Activated T-helper 1 cell treated with Interleukin-2 at 50 U/mL for 16 hours (primary cell): ENCODE measurements around the gene TIGD2.

Experiments used
- DNase-seq: peaks from one replicate; pipeline ENCODE4 v3.0.0-alpha.2; 2020; ENCODE audit warnings: low read depth

The TIGD2 gene

DNA sequence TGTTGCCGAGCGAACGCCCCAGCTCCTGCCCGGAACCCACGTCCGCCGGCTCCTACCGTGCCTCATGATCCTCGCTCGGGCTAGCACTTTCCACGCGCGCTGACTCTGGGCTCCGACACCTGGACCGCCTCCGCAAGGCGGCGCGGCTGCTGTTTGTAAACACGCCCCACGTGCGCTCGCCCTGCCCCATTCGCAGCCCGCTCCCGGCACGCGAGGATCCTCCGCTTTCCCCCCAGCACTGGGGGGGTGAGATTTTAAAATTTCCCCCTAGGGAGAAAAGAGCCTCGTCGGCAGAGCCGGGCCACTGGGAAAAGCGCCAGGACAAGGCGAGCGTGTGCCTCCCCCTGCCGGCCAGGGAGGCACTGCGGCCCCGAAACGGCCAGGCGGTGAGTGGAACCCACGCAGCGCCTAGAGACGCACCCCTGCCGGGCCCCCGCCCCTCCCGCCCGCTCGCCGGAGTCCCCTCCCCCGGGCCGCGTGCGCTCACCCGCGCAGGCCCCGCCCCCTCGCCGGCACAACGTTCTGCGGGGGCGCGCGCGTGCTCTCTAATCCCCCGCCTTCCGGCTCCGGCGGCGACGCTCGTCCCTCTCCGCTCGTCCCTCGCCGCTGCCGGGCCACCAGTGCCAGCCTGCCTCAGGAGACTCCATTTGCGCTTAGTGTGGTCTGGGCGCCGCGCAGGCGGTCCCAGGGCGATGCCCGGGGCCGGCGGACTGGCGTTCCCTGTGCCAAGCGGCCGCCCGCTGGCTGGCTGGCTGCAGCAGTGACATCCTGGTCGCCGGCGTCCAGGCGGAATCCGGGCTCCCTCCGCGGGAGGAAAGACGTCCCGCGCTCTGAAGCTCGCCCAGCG, at the start of gene TIGD2:
TSS of gene TIGD2 (plus strand) at position 548 of the 847 bp plus-strand sequence. CDS start 1,442 bp downstream, outside the sequence.
- DNase-seq: peak; percentile 84

- DNase-seq: no peak
Measured at GRCh38 chr4:89064848-89065247, 46.5 kb upstream of the TIGD2 start.

GRCh38 chr4:89067417-89067816, 43.9 kb upstream of the TIGD2 start:
- DNase-seq: no peak

- no peak for DNase-seq
Measured at GRCh38 chr4:89069481-89069880, 41.9 kb upstream of the TIGD2 start.

GRCh38 chr4:89070041-89070440, 41.3 kb upstream of the TIGD2 start:
- no peak for DNase-seq

- DNase-seq: no peak
Measured at GRCh38 chr4:89071311-89071710, 40.0 kb upstream of the TIGD2 start.

DNA sequence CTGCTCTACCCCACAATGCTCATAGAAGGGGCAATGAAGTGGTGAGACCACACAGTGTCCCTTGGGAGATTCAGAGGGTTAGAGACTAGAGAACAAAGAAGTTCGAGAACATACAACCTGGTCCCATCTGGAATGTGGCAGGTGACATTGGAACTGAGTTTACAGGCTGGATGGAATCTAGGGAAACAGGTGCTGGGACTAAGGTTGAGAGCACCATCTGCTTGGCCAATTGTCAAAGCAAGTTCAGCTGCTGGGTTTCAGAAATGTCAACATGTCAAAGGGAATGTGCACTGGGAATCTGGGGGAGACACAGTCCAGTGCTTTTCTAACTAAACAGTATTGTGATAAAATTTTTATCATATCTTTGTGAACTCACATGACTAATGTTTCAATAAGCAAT, 38.4 kb upstream of the TIGD2 start:
- DNase-seq: no peak

DNA sequence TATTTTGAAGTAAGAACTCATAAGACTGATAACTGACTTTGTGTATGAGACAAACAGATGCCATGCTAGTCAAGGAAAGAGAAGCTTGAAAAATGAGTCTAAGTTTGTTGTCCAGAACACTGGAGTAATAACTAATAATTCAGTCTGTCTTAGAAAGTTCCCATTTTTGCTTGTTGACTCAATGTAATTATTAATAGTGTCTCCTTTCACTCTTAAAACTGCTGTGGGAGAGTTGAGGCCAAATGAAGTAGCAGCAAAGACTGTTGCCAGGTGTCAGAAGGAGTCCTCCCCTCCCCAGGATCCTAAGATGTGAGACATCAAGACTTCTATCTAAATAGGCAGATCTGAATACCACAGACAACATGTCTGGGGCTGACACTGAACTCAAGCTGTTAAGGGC, 33.6 kb upstream of the TIGD2 start:
- DNase-seq: no peak

DNA sequence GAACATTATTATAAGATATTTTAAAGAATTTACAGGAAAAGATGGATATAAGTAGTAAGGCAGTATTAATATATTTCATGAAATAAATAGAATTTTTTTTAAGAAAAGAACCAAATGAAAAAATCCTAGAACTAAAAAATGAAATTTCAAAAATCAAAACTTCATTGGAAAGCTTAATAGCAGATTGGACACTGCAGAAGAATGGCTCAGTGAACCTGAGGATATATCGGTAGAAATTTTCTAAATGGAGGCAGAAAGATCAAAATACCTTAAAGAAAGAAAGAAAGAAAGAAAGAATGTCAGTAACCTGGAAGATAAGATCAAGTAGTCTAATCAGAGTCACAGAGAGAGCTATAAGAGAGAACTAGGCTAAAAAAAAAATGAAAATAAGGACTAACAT, 33.0 kb upstream of the TIGD2 start:
- DNase-seq: no peak

DNA sequence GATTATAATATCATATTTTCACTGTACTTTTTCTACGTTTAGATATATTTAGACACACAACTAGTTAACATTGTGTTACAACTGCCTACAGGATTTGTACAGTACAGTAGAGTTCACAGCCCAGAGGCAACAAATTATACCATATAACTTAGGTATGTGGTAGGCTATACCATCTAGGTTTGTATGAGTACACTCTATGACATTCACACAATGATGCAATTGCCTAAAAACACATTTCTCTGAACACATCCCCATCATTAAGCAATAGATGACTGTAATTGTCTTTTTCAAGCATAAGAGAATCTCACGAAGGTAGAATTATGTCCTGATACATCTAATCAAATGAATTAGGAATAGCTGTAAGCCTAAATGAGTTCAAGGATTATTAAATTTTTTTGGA, 12.3 kb upstream of the TIGD2 start:
- no peak for DNase-seq

DNA sequence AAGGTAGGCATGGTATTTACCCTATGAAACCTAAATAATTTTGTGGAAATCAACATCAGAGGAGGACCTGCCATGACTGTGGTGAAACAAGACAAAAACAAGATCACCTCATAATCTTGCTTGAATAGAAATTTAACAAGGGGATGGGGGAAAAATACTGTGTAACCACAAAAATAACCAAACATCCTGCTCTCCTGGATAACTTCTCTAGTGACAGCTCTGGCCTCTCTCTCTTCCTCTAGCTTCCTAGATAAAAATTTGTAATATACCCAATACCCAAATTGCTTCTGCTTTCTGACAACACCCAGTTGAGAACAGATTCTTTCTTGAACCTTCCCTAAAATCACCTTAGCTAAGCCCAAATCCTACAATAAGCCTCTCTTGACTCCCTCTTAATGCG, 11.9 kb upstream of the TIGD2 start:
- DNase-seq: no peak

- DNase-seq: no peak
Measured at GRCh38 chr4:89100853-89101252, 10.5 kb upstream of the TIGD2 start.

GRCh38 chr4:89101256-89102161, 9.8 kb upstream of the TIGD2 start:
- DNase-seq: no peak

DNA sequence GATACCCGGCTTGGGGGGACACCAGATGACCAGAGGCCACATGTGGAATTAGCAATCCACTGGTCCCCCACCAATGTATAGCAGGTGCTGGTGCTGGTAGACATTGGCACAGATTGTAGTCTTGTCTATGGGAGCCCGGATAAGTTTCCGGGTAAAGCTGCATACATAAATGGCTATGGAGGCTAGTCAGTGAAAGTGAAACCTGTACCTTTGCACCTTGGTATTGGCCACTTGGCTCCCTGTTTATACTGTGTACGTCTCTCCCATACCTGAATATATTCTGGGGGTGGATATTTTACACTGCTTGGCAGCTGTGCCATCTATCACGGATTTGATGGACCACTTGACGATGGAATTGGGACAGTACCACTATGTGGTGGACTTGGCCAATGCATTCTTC, 5.6 kb upstream of the TIGD2 start:
- DNase-seq: no peak

GRCh38 chr4:89108091-89108490, 3.2 kb upstream of the TIGD2 start:
- no peak for DNase-seq

- no peak for DNase-seq
Measured at GRCh38 chr4:89109841-89110540, 1.3 kb upstream of the TIGD2 start.

- peak; percentile 6 for DNase-seq
Measured at GRCh38 chr4:89110541-89110985, 770 bp upstream of the TIGD2 start.

DNA sequence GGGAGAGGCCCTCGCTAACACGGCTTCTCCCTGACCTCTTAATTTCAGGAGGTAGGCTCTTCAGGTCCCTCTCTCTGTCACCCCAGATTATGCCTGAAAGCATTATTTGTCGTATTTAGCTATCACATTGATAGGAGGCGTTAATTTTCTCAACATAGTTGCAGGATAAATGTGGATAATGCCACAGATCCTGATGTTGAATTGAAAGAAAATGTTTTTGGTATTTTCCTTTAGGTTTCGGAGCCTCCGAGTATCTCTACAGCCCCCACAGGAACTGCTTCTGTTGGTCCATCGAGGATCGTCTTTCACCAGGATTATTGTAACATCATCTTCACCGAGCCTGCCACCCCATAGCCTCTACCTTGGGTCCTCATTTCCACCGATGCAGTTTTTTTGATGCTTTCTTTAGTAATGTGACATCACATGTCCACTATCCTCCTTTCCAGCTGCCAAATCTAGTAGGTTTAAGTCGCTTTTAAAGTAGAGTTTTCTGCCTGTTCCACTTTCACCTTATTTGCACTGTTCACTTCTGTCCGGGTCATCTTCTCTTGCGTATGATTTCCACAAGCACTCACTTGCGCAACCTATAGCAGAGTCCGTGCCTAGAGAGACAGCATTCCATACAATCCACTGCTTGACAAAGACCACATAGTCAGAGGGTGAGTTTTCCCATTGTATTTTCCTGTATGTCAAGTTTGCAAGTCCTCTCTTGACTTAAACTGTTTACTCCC, 665 bp downstream of the TIGD2 start:
- DNase-seq: no peak

DNA sequence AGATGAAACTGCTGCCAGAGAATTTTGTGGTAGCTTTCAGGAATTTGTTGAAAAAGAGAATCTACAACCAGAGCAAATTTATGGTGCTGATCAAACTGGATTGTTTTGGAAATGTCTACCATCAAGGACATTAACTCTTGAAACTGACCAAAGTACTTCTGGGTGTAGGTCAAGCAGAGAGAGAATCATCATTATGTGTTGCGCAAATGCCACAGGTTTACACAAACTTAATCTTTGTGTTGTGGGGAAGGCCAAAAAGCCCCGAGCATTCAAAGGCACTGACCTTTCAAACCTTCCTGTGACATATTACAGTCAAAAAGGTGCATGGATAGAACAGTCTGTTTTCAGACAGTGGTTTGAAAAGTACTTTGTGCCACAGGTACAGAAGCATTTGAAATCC, 2.1 kb downstream of the TIGD2 start:
- DNase-seq: no peak

- no peak for DNase-seq
Measured at GRCh38 chr4:89114100-89114499, 2.8 kb downstream of the TIGD2 start.

- no peak for DNase-seq
Measured at GRCh38 chr4:89117115-89117514, 5.8 kb downstream of the TIGD2 start.

DNA sequence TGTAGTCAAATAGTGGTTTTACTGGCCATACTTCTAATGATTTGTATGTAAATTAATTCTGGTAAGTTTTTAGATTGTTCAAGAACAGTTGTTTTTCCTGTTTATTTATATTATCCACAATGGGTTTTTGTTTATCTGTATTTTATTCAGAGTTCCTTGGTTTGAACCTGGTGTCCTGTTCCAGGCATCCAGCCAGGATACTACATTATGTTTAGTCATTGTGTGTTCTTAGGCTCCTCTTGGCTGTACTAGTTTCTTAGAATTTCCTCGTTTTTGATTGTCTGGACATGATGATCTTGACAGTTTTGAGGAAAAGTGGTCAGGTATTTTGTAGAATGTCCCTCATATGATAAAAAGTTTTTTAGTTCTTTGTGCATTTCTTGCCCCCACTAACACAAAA, 7.8 kb downstream of the TIGD2 start:
- DNase-seq: no peak
